HG03565 (cell line): Measurements from ENCODE around the gene ERMARD.

Experiments
- ATAC-seq: cut with Tn5 transposase; IDR thresholded peaks from one replicate; pipeline ENCODE4 v1.9.1; 2021; ENCODE audit warnings: mild to moderate bottlenecking, moderate library complexity; ENCODE audit not compliant: unreplicated experiment

Gene ERMARD

GRCh38 chr6:169751242-169752073, at the start of gene ERMARD, which contains the start of gene DYNLT2:
Gene ERMARD, plus strand, starts transcription at chr6:169751622. Its CDS starts 36 bp downstream, at chr6:169751658.
Gene DYNLT2, minus strand, starts transcription at chr6:169751572. Its CDS starts 114 bp downstream, at chr6:169751458.
- peak; percentile 91 for ATAC-seq

GRCh38 chr6:169701954-169702839, 49.2 kb upstream of the ERMARD start, which contains the start of the genes C6orf120 and WDR27:
Gene C6orf120, plus strand, starts transcription at chr6:169702126. Its CDS starts 334 bp downstream, at chr6:169702460.
Gene WDR27, minus strand, starts transcription at chr6:169702029. Its CDS starts 13,024 bp downstream, at chr6:169689005.
- peak; percentile 92 for ATAC-seq

DNA sequence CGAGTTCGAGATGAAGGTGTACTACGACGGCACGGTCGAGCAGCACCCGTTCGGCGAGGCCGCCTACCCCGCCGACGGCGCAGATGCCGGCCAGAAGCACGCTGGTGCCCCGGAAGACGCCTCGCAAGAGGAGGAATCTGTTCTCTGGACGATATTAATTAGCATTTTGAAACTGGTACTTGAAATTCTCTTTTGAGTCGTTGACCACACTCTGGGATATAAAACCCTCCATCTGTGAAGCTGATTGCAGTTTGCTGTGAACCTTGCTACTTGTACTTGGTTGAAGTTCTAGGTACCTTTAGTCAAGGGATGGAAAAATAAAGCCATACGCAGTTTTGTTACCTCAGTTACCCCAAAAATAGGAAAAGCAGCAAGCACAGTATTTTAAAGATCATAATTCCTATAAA, 48.6 kb upstream of the ERMARD start:
- ATAC-seq = peak; percentile 13

DNA sequence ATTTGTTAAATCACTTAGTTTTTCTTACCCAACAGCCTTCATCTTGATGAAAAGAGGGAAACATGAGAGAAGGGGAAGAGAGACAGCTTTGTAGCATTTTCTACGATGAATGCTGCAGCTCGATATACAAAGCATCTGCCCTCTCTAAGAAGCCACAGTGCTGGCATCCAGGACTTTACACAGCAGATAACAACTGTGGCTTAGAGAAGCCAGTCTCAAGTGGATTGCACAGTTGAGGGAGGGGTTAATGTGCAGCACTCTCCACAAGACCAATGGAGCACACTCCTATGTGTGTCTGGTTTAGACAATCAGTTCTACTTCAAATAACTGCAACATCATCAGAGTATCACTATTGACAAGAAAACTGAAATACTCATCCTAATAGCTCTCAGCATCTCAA, 43.6 kb upstream of the ERMARD start:
- no peak for ATAC-seq

DNA sequence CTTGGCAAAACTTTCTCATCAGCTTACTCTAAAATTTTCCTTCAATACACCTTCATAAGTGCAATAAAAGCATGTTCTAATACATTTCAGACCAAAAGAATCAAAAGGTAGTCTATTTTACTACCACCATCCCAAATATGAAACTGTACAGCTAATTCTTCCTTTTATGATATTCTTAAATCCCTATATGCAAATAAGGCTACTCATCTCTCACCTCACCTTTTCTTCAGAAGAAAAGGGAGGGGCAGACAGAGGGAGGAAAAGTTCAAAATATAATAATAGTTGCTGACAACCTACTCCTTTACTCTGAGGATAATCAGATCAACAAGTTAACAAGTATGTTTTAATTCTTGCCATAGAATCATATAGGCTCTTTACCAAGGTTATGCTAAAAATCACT, 42.1 kb upstream of the ERMARD start:
- ATAC-seq = no peak

DNA sequence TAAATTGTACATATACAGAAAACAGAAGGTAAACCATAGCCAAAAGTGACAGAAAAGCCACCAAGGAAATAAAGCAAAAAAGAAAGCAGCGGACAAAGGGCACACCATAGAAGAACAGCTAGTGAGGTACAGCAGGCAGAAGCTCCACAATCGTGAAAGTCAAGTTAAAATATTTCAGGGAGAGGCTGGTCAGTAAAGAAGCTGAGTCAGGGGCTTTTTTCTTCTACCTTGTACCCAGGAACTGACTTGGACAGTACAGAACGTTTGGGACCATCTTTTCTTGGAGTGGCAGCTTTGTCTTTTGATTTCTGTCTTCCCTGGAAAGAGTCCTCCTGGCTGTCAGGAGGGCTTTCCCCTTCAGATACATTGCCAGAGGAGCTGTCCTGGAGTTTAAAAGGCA, 41.4 kb upstream of the ERMARD start:
- ATAC-seq = no peak

DNA sequence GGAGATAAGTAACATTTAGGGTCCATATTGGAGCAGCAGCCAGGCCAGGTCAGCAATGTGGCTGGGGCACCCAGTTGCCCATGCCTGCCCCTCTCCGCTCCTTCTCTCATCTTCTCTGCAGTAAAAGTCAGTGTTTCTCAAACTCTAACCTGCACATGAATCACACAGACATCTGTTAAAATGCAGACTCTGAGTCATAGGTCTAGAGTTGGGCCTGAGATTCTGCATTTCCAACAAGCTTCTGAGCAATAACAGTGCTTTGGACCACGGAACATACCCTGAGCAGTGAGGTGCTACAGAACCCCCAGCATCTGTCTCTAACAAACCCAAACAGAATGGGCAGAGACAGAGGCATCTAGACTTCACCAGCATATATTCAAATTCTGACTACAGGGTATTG, 37.2 kb upstream of the ERMARD start:
- ATAC-seq = no peak

DNA sequence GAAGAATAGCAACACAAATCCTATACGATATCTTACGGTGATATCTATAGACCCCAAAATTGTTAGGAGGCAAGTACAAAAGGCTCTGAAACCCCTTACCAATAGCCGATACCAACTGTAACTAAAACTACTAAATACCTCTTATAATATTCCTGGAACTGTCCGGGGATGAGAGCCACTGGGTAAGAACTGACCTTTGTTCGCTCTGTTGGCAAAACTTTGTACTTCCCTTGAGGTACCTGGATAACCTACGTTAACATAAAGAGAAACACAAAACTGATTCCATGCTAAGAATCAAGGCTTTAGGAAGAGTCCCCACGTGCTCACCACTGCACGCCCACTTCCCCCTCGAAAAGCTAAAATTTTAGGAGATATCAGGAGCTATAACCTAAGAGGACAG, 36.8 kb upstream of the ERMARD start:
- ATAC-seq = no peak

GRCh38 chr6:169719117-169719516, 32.3 kb upstream of the ERMARD start:
- no peak for ATAC-seq

DNA sequence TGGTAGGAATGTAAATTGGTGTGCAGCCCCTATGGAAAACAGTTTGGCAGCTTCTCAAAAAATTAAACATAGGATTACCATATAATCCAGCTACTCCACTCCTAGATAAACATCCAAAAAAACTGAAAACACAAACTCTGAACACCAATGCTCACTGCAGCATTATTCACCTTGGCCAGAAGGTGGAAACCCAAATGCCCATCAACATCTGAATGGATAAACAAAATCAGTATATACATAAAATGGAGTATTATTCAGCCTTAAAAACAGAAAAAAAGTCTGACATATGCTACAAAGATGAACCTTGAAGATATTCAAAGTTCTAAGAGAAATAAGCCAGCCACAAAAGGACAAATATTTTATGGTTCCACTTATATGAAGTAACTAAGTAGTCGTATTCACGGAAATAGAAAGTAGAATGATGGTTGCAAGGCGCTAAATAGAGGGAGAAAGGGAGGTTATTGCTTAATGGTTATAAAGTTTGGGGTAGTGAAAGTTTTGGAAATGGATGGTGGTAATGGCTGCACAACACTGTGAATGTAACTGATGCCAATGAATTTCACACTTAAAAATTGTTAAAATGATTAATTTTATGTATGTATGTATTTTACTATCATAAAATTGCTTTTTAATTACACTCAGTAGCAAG, 31.1 kb upstream of the ERMARD start:
- ATAC-seq = no peak

GRCh38 chr6:169722362-169723199, 28.8 kb upstream of the ERMARD start:
- ATAC-seq = no peak

GRCh38 chr6:169723200-169723909, 28.1 kb upstream of the ERMARD start:
- ATAC-seq = peak; percentile 31

DNA sequence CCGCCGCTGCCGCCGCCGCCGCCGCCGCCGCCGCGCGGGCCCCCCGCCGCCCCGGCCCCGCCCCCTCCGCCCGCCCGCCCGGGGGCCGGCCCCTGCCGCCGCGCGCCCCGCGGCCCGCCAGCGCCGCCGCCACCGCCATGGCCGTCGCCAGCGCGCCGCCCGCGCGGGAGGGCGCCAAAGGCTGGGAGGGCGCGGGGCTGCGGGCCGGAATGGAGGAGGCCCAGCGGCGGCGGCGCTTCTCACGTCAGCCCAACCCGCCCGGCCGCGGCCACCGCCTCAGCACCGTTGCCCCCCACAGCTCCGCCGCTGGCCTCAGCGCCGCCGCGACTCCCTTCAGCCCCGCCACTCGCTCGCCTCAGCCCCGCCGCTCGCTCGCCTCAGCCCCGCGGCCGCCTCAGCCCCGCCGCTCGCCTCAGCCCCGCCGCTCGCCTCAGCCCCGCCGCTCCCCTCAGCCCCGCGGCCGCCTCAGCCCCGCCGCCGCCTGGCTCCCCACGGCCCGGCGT, 27.4 kb upstream of the ERMARD start:
- peak; percentile 22 for ATAC-seq

DNA sequence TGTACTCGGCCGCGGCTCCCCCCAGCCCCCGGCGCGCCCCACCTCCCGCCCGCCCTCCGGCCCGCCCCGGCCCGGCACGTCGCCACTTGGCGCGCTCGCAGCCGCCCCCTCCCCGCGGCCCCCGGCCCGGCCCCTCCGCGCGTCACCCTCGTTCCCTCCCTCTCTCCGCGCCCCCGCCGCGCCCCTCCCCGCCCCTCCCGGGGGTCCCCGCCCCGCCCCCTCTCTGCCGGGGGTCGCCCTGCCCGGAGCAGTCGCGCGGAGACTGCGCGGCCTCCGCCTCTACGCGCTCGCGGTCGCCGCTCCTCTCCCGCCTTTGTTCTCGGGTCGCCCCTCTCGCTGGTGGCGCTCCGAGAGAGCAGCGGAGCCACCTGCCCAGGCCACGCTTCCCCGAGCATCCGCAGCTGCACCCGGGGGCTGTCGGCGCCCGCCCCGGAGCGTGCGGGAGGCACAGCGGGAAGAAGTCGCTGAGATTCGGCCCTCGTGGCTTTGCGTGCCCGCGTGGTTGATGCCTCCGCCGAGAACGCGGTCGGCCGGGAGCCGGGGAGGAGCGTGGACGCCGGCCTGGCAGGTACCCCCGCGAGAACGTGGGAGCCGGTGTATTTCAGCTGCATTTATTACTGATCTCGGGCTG, 26.8 kb upstream of the ERMARD start, which contains the start of gene PHF10:
TSS of gene PHF10 (minus strand) at position 7 of the 631 bp plus-strand sequence. CDS start 569 bp downstream, outside the sequence.
- ATAC-seq = peak; percentile 19

- peak; percentile 10 for ATAC-seq
Measured at GRCh38 chr6:169725125-169726048, 26.0 kb upstream of the ERMARD start.

DNA sequence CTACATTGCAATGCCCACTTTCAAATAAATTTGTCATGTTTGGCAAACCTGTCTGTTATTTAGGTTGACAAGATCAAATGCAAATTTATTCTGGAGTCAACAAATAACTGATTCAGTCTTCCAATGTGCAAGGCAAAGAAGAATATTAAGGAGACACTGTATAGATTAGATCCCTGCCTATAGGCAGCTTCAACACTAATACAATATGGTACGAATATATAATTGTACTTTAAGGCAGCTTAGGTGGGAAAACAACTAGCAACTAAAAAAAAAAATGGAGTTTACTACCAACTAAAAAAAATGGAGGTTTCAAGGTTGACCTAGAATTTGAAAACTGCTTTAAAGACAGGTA, 25.4 kb upstream of the ERMARD start:
- ATAC-seq = no peak

DNA sequence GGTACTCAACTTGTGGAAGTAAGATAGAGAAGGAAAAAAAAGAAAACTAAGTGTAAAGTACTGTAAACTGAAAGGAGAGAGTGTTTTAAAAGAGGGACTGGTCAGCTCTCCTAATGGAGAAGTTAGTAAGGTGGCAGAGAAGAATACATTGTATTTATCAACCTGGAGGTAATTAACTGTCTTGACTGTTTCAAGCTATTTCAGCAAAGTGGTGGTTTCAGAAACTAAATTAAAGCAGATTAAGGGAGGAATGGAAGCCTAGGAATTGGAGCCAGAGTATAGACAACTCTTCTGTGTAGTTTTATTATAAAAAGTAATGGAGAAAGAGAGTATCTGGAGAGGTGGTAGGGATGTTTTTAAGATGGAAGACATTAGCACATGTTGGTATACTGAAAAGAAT, 24.5 kb upstream of the ERMARD start:
- ATAC-seq = no peak

DNA sequence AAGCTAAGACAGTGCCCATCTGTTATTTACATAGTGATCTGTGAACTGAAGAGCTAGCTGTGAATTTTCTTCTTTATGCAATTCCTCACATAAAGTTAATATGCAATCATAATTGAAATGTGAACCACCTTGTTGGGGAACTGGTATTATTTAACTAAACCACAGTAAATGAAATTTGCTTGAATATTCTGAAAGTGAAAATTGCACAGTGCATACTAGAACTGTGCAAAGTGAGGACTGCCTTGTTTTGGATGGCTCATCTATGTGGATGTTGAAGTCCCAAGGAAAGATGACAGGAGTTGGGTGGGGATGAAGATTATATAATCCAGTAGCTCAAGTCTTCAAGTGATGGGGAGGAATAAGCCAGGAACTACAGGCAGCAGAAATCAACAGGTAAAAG, 21.5 kb upstream of the ERMARD start:
- ATAC-seq = no peak
